Lung (tissue), 12 donors: ENCODE results near the gene RGPD8. TPM values are rescaled to one million over a fixed set of nuclear protein-coding genes. Genes with fewer than 3 reads are reported as not detected.

ENCODE experiments used
- ATAC-seq: fragments of 200-7000 bp; cut with Tn5 transposase; one replicate; pipeline ENCODE4 v1.9.1; 2020; ENCODE audit warnings: moderate number of reproducible peaks; ENCODE audit not compliant: insufficient read depth, low FRiP score
- DNase-seq, 3 donors: peaks; one replicate each; pipeline ENCODE4 v3.0.0-alpha.2; 2013 to 2017
- H3K27ac ChIP-seq, 2 donors: one replicate each; pipeline ENCODE4 v1.5.1; 2013; ENCODE audit warnings: mild to moderate bottlenecking in 2 of 2, moderate library complexity in 2 of 2, control low read depth in 1 of 2, inconsistent platforms in 1 of 2, low read depth in 1 of 2, low read length in 1 of 2
- H3K27me3 ChIP-seq, 3 donors: one replicate each; pipeline ENCODE4 v1.5.1; 2013; ENCODE audit warnings: low read length in 2 of 3; ENCODE audit not compliant: control insufficient read depth in 3 of 3, insufficient read depth in 3 of 3
- H3K36me3 ChIP-seq, 4 donors: one replicate each; pipeline ENCODE4 v1.5.1; 2013; ENCODE audit warnings: low read length in 4 of 4, mild to moderate bottlenecking in 1 of 4, moderate library complexity in 1 of 4; ENCODE audit not compliant: control insufficient read depth in 4 of 4, insufficient read depth in 4 of 4
- H3K4me1 ChIP-seq, 5 donors: one replicate each; pipeline ENCODE4 v1.5.1; 2013; ENCODE audit warnings: low read length in 5 of 5, mild to moderate bottlenecking in 2 of 5, moderate library complexity in 1 of 5; ENCODE audit not compliant: control insufficient read depth in 5 of 5, insufficient read depth in 5 of 5
- H3K4me3 ChIP-seq: one replicate; pipeline ENCODE4 v1.5.1; 2013; ENCODE audit warnings: mild to moderate bottlenecking, control low read depth, moderate library complexity
- H3K9ac ChIP-seq, 2 donors: one replicate each; pipeline ENCODE4 v1.5.1; 2013; ENCODE audit warnings: low read length in 2 of 2, control low read depth in 1 of 2; ENCODE audit not compliant: insufficient read depth in 1 of 2
- H3K9me3 ChIP-seq, 4 donors: one replicate each; pipeline ENCODE4 v1.5.1; 2013; ENCODE audit warnings: low read length in 3 of 4, mild to moderate bottlenecking in 1 of 4, moderate library complexity in 1 of 4; ENCODE audit not compliant: control insufficient read depth in 4 of 4, insufficient read depth in 3 of 4
- CTCF ChIP-seq: IDR thresholded peaks from 2 replicates; pipeline ENCODE4 v1.5.1; 2012; ENCODE audit warnings: mild to moderate bottlenecking; ENCODE audit errors: control extremely low read depth, extremely low read depth
- WGBS, 2 donors: extraction: QIAGEN DNeasy Blood & Tissue Kit; methylation state at CpG; one replicate each; pipeline ENCODE4 v1.1.7; 2013; 5-methylcytosine and 5-hydroxymethylcytosine counted together
- polyA plus RNA-seq, 2 donors: library from polyadenylated mRNA; stranded (reverse); fragments of 200-250 nt; gene quantifications; one replicate each; pipeline ENCODE4 v1.2.1, GENCODE V29; 2013
- total RNA-seq, 2 donors: library from RNA; depleted of rRNA in 1 of 2; stranded (reverse); fragments of >200 nt in 1 of 2; gene quantifications; one replicate each; pipeline ENCODE4 v1.2.1, GENCODE V29; 2014 to 2021
- donor health status: control.
- donor health status: control.
- donor health status: Bipolar disorder and iron deficiency.
- donor health status: healthy.
- donor health status: DM: yes; HTN: yes; CAD: no.

RGPD8 gene
- total and polyA plus RNA-seq, 4 donors, result 0.81 to 51.1 (median 6.1) TPM

GRCh38 chr2:112476434-112476833 lies 43.0 kb upstream of the RGPD8 start:
- Histone ChIP-seq H3K27me3 (no peaks in the 10 kb centered on the region), H3K9me3 (no peaks in the 10 kb centered on the region), H3K4me1 (peaks cover 0 to 10% (median 0%) of the 10 kb centered on the region in 5 donors), H3K4me3 (no peak overlapping the region), H3K36me3 (no peaks in the 10 kb centered on the region), H3K9ac (no peak overlapping the region), H3K27ac (no peak overlapping the region)
- no peak for TF ChIP-seq CTCF
- DNase-seq (no peak), ATAC-seq (no peak)
- WGBS, 2 donors, result 70 to 78% methylated on average over 7 of the region's 7 CpGs

GRCh38 chr2:112474844-112475486 lies 41.5 kb upstream of the RGPD8 start:
- no peak overlapping the region for H3K27ac ChIP-seq
- no peak for ATAC-seq
- H3K27me3 ChIP-seq, result no peaks in the 10 kb centered on the region
- WGBS, 2 donors, result 82 to 92% methylated on average over 6 of the region's 6 CpGs
- H3K4me3 ChIP-seq, result no peak overlapping the region
- no peak for TF ChIP-seq CTCF
- H3K9me3 ChIP-seq, result no peaks in the 10 kb centered on the region
- H3K9ac ChIP-seq, result no peak overlapping the region
- DNase-seq, result no peak
- no peaks in the 10 kb centered on the region for H3K4me1 ChIP-seq
- no peaks in the 10 kb centered on the region for H3K36me3 ChIP-seq

- Histone ChIP-seq H3K4me3 (no peak overlapping the region), H3K36me3 (no peaks in the 10 kb centered on the region), H3K9me3 (no peaks in the 10 kb centered on the region), H3K4me1 (no peaks in the 10 kb centered on the region), H3K27ac (no peak overlapping the region), H3K9ac (no peak overlapping the region), H3K27me3 (no peaks in the 10 kb centered on the region)
- DNase-seq (no peak), ATAC-seq (no peak)
- 91 to 92% methylated on average over 6 of the region's 6 CpGs for whole genome bisulfite sequencing, 2 donors
- no peak for TF ChIP-seq CTCF
Measured at GRCh38 chr2:112472547-112473263, 39.3 kb upstream of the RGPD8 start.
